GM12873 (cell line): Measurements from ENCODE around the gene ADARB2.

Experiments
- TF ChIP-seq, protein P1 (sequence below): IDR thresholded peaks from 2 replicates; pipeline ENCODE4 v1.5.1; 2012; ENCODE audit warnings: low read depth, mild to moderate bottlenecking, moderate library complexity, low read length, control low read depth; ENCODE audit not compliant: insufficient read depth; ENCODE audit errors: missing control alignments

ADARB2 gene

GRCh38 chr10:1358860-1359625 is 378.3 kb downstream of the ADARB2 start:
- TF ChIP-seq, protein P1, sequence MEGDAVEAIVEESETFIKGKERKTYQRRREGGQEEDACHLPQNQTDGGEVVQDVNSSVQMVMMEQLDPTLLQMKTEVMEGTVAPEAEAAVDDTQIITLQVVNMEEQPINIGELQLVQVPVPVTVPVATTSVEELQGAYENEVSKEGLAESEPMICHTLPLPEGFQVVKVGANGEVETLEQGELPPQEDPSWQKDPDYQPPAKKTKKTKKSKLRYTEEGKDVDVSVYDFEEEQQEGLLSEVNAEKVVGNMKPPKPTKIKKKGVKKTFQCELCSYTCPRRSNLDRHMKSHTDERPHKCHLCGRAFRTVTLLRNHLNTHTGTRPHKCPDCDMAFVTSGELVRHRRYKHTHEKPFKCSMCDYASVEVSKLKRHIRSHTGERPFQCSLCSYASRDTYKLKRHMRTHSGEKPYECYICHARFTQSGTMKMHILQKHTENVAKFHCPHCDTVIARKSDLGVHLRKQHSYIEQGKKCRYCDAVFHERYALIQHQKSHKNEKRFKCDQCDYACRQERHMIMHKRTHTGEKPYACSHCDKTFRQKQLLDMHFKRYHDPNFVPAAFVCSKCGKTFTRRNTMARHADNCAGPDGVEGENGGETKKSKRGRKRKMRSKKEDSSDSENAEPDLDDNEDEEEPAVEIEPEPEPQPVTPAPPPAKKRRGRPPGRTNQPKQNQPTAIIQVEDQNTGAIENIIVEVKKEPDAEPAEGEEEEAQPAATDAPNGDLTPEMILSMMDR: no peak

- TF ChIP-seq, protein P1: no peak
Measured at GRCh38 chr10:1358147-1358546, 379.2 kb downstream of the ADARB2 start.

GRCh38 chr10:1356349-1356748 is 381.0 kb downstream of the ADARB2 start:
- TF ChIP-seq, protein P1: no peak

- TF ChIP-seq, protein P1: no peak
Measured at GRCh38 chr10:1354809-1355710, 382.3 kb downstream of the ADARB2 start.

GRCh38 chr10:1348773-1349050 is 388.6 kb downstream of the ADARB2 start:
- TF ChIP-seq, protein P1: no peak

- TF ChIP-seq, protein P1: no peak
Measured at GRCh38 chr10:1347962-1348772, 389.2 kb downstream of the ADARB2 start.

- TF ChIP-seq, protein P1: no peak
Measured at GRCh38 chr10:1347525-1347924, 389.8 kb downstream of the ADARB2 start.
